ENCODE data around the gene CLIP4.

The CLIP4 gene

GRCh38 chr2:29201979-29202378, 86.8 kb downstream of the CLIP4 start:
- H3K9me3 ChIP-seq (ENCODE audit: low read length): no peaks in the 10 kb centered on the region
- TF ChIP-seq CTCF (IDR thresholded peaks at IDR 0.05; ENCODE audit: low read length) (no peak), EZH2 (IDR thresholded peaks at IDR 0.05; ENCODE audit: borderline replicate concordance, low read length) (no peak)
- H3F3A ChIP-seq (ENCODE audit: insufficient read depth, low read length): no peaks in the 10 kb centered on the region
- no peaks in the 10 kb centered on the region for H3K9me2 ChIP-seq (ENCODE audit: low read depth, low read length)
- H4K20me1 ChIP-seq (ENCODE audit: insufficient read depth, low read length): no peaks in the 10 kb centered on the region
- H3K27me3 ChIP-seq (ENCODE audit: insufficient read depth, low read length): no peaks in the 10 kb centered on the region
- no peaks in the 10 kb centered on the region for H3K79me2 ChIP-seq (ENCODE audit: insufficient read depth, low read length)
- no peak overlapping the region for H2AFZ ChIP-seq (ENCODE audit: low read length)
- no peak overlapping the region for H3K27ac ChIP-seq (ENCODE audit: low read depth, low read length, poor library complexity, severe bottlenecking)
- no peak overlapping the region for H3K4me2 ChIP-seq (ENCODE audit: low read length)
- no peak overlapping the region for H3K4me3 ChIP-seq (ENCODE audit: low read depth, low read length, poor library complexity, severe bottlenecking)
- no peaks in the 10 kb centered on the region for H3K36me3 ChIP-seq (ENCODE audit: insufficient read depth, low read length)
- H3K9ac ChIP-seq (ENCODE audit: low read length): no peak overlapping the region
- H3K4me1 ChIP-seq (ENCODE audit: insufficient read depth, low read length, severe bottlenecking): no peaks in the 10 kb centered on the region

GRCh38 chr2:29202819-29203495, 87.7 kb downstream of the CLIP4 start:
- TF ChIP-seq EZH2 (IDR thresholded peaks at IDR 0.05; ENCODE audit: borderline replicate concordance, low read length): no peak

GRCh38 chr2:29206941-29207340, 91.7 kb downstream of the CLIP4 start:
- Histone ChIP-seq H4K20me1 (ENCODE audit: insufficient read depth, low read length) (no peaks in the 10 kb centered on the region), H3F3A (ENCODE audit: insufficient read depth, low read length) (no peaks in the 10 kb centered on the region), H3K4me2 (ENCODE audit: low read length) (no peak overlapping the region), H2AFZ (ENCODE audit: low read length) (no peak overlapping the region), H3K27me3 (ENCODE audit: insufficient read depth, low read length) (no peaks in the 10 kb centered on the region), H3K9me3 (ENCODE audit: low read length) (no peaks in the 10 kb centered on the region), H3K4me3 (ENCODE audit: low read depth, low read length, poor library complexity, severe bottlenecking) (no peak overlapping the region), H3K27ac (ENCODE audit: low read depth, low read length, poor library complexity, severe bottlenecking) (no peak overlapping the region), H3K36me3 (ENCODE audit: insufficient read depth, low read length) (no peaks in the 10 kb centered on the region), H3K9ac (ENCODE audit: low read length) (no peak overlapping the region), H3K79me2 (ENCODE audit: insufficient read depth, low read length) (no peaks in the 10 kb centered on the region), H3K4me1 (ENCODE audit: insufficient read depth, low read length, severe bottlenecking) (no peaks in the 10 kb centered on the region), H3K9me2 (ENCODE audit: low read depth, low read length) (no peaks in the 10 kb centered on the region)
- TF ChIP-seq CTCF (IDR thresholded peaks at IDR 0.05; ENCODE audit: low read length): no peak
- no peak for TF ChIP-seq EZH2 (IDR thresholded peaks at IDR 0.05; ENCODE audit: borderline replicate concordance, low read length)

More at GRCh38 chr2:29202819-29203495, 87.7 kb downstream of the CLIP4 start:
- no peak overlapping the region for H3K4me2 ChIP-seq (ENCODE audit: low read length)
- H3K27ac ChIP-seq (ENCODE audit: low read depth, low read length, poor library complexity, severe bottlenecking): no peak overlapping the region
- no peaks in the 10 kb centered on the region for H3K27me3 ChIP-seq (ENCODE audit: insufficient read depth, low read length)
- no peaks in the 10 kb centered on the region for H3K36me3 ChIP-seq (ENCODE audit: insufficient read depth, low read length)
- no peaks in the 10 kb centered on the region for H3K9me2 ChIP-seq (ENCODE audit: low read depth, low read length)
- H3F3A ChIP-seq (ENCODE audit: insufficient read depth, low read length): no peaks in the 10 kb centered on the region
- no peaks in the 10 kb centered on the region for H3K9me3 ChIP-seq (ENCODE audit: low read length)
- no peak overlapping the region for H3K9ac ChIP-seq (ENCODE audit: low read length)
- no peaks in the 10 kb centered on the region for H3K79me2 ChIP-seq (ENCODE audit: insufficient read depth, low read length)
- H3K4me3 ChIP-seq (ENCODE audit: low read depth, low read length, poor library complexity, severe bottlenecking): no peak overlapping the region
- H3K4me1 ChIP-seq (ENCODE audit: insufficient read depth, low read length, severe bottlenecking): no peaks in the 10 kb centered on the region
- H2AFZ ChIP-seq (ENCODE audit: low read length): no peak overlapping the region
- no peaks in the 10 kb centered on the region for H4K20me1 ChIP-seq (ENCODE audit: insufficient read depth, low read length)
